Fibroblast of pulmonary artery (primary cell): Measurements from ENCODE around the gene FAM187B.
A peak's percentile ranks its signal among the peaks of the same experiment; 100 is the strongest.

Experiments used
- DNase-seq: peaks from one replicate; pipeline ENCODE4 v3.0.0-alpha.2; 2010; ENCODE audit warnings: low read depth
- H3K4me3 ChIP-seq: replicated peaks from 2 replicates; pipeline ENCODE4 v1.5.1; 2011; ENCODE audit warnings: low read depth, mild to moderate bottlenecking, control low read depth, low read length, moderate library complexity
- TF ChIP-seq, protein P1 (sequence below): IDR thresholded peaks from 2 replicates; pipeline ENCODE4 v1.5.1; 2011; ENCODE audit warnings: mild to moderate bottlenecking, control low read depth, low read length, inconsistent platforms; ENCODE audit errors: missing control alignments

FAM187B gene

DNA sequence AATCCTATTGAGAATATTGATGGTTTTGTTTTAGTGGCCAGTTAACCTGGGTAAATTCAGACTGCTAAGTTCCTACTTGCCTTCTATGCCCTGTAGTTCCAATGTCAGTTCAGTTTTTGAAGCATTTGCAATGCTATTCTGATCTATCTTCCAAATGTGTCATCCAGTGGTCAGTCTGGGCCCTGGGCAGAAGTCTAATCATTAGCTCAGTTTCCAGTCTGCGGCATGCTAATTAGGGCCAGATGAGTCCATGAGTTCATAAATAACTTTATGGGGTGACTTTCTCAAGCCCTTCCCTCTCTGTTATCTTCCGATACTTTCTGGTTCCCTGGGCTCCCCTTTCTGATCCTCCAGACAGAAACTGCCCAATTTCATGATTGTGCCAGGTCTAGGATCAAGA lies 32.7 kb downstream of the FAM187B start:
- no peak for DNase-seq
- H3K4me3 ChIP-seq: no peak overlapping the region
- TF ChIP-seq, protein P1, sequence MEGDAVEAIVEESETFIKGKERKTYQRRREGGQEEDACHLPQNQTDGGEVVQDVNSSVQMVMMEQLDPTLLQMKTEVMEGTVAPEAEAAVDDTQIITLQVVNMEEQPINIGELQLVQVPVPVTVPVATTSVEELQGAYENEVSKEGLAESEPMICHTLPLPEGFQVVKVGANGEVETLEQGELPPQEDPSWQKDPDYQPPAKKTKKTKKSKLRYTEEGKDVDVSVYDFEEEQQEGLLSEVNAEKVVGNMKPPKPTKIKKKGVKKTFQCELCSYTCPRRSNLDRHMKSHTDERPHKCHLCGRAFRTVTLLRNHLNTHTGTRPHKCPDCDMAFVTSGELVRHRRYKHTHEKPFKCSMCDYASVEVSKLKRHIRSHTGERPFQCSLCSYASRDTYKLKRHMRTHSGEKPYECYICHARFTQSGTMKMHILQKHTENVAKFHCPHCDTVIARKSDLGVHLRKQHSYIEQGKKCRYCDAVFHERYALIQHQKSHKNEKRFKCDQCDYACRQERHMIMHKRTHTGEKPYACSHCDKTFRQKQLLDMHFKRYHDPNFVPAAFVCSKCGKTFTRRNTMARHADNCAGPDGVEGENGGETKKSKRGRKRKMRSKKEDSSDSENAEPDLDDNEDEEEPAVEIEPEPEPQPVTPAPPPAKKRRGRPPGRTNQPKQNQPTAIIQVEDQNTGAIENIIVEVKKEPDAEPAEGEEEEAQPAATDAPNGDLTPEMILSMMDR: no peak

DNA sequence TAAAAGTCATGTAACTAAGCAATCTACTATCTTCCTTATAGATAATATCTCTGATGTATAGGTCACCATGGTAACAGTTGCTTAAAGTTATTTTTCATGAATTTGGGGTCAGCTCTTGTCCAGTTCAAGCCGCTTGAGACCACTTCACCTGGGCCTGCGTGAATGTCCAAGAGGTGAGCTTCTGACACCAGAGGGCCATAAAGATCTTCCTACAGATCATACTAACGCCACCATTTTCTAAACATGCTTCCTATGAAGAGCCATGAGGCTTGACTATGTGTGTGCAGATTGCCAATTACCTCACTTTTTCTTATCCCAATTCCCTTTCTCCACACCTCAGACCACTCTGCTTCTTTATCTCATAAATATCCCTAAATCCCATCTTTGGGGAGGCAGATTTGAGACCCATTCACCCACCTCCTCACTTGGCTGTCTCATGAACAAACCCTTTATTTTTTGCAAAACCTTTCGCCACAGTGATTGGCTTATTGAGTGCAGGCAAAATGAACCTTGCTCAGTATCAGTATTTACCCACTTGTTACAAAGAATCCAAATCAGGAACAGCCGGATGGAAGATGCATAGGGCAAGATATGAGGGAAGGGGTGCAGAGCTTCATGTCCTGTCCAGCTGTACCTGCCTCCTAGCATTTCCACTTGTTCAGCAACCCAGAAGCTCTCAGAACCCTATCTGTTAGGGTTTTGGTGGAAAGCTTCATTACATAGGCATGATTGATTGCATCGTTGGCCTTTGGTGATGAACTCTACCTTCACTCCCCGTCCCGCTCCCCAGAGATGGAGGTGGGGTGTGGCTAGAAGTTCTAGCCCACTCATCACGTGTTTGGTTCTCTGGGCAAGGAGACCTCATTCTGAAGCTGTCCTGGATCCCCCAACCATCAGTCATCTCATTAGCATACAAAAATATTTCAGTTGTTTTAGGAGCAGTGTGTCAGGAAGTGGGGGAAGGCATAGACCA lies 34.2 kb downstream of the FAM187B start:
- TF ChIP-seq, protein P1: no peak
- no peak for DNase-seq
- no peak overlapping the region for H3K4me3 ChIP-seq

DNA sequence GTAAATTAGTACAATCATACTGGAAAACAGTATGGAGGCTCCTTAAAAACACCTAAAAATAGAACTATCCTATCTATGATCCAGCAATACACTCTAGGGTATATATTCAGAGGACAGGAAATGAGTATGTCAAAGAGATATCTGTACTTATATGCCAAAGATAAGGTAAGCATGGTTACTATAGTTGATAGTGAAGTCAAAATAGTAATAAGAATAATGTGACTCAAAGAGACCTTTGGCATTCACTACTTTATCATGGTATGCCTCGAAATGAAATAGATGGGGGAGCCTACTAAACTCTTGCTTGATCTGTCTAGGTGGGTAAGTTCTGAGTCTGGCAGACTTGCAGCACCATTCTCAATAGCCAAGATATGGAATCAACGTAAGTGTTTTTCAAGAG lies 43.7 kb downstream of the FAM187B start:
- TF ChIP-seq, protein P1: no peak
- H3K4me3 ChIP-seq: no peak overlapping the region
- no peak for DNase-seq

DNA sequence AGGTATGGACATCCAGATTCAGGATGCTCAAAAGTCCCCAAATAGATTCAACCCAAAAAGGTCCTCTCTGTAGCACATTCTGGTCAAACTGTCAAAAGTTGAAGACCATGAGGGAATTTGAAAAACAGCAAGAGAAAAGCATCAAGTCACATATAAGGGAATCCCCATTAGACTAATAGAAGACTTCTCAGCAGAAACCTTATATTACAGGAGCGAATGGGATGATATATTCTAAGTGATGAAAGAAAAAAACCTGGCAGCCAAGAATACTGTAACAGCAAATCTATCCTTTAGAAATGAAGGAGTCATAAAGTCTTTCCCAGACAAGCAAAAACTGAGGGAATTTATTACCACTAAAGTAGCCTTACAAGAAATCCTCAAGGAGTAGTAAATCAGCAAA lies 44.3 kb downstream of the FAM187B start:
- H3K4me3 ChIP-seq: no peak overlapping the region
- TF ChIP-seq, protein P1: no peak

DNA sequence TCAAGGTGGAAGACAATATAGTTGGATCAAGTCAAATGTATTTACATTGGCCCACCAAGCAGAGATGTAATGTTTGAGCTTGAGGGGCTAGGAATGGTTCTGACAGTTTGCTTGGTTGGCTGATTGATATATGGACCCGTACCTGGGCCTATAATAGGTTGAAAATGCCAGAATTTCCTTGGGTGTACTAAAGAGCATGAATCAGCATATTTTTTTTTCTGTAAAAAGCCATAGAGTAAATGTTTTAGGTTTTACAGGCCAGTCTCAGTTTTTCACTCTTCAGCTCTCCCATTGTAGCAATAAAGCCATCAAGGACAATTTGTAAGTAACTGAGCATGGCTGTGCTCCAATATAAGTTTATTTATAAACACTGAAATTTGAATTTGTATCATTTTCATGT lies 47.2 kb downstream of the FAM187B start:
- TF ChIP-seq, protein P1: no peak
- H3K4me3 ChIP-seq: no peak overlapping the region

More for the DNA sequence above, 44.3 kb downstream of the FAM187B start:
- DNase-seq: no peak

DNA sequence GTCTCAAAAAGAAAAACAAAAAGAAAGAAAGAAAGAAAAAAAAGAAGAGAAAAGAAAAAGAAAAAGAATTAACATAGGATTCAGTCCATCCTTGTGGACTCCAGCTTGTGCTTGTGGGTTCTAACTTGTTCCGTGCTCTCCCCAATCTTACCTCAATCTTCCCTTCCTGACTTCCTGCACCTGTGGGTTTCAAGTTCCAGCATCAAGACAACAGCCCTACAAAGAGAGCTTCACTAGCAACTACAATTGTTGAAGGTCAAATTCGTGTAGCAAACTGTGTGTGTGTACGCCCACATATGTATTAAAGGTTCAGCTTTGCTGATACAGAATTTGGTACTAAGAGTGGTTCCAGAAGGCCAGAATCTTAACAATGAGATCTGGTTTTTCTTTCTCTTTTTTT lies 48.7 kb downstream of the FAM187B start:
- no peak for DNase-seq
- no peak overlapping the region for H3K4me3 ChIP-seq
- TF ChIP-seq, protein P1: no peak

More for the DNA sequence above, 47.2 kb downstream of the FAM187B start:
- no peak for DNase-seq

DNA sequence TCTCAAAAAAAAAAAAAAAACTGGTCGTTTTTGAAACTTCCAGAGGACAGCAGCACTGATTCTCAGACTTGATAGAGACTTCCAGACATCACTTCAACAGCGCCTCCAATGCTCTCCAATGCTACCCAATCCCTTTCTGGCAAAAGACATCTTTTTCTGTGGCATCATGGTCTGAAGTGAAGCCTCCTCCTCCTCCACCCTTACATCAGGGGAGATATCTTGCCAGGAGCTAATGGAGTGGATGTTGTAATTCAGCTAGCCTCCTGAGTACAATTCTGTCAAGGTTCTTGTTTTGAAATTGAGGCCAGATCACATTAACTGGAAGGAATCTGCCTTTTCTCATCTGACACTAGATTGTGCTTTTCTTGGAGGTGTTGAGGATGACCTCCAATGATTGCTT lies 49.8 kb downstream of the FAM187B start:
- DNase-seq: peak; percentile 30
- H3K4me3 ChIP-seq: no peak overlapping the region
- TF ChIP-seq, protein P1: no peak
